Activated T-cell treated with anti-CD3 and anti-CD28 coated beads, Interleukin-2, amount 50 U/mL, for 24 hours (primary cell): ENCODE measurements around the gene APC2.
A peak's percentile ranks its signal among the peaks of the same experiment; 100 is the strongest.
"Not testable (repeated sequence)": the region's sequence is repeated elsewhere in the genome, so short reads cannot be mapped to it uniquely, and the experiment has no call there.

Source experiments
- DNase-seq: peaks from one replicate; pipeline ENCODE4 v3.0.0-alpha.2; 2020
- H3K27ac Mint-ChIP-seq: 2 replicates; pipeline ENCODE4 v1.8.0; 2020; ENCODE audit warnings: mild to moderate bottlenecking, mixed read lengths
- H3K27me3 Mint-ChIP-seq: 2 replicates; pipeline ENCODE4 v1.8.0; 2020; ENCODE audit warnings: mixed read lengths
- H3K36me3 Mint-ChIP-seq: 2 replicates; pipeline ENCODE4 v1.8.0; 2020; ENCODE audit warnings: low read depth, mixed read lengths
- H3K4me1 Mint-ChIP-seq: 2 replicates; pipeline ENCODE4 v1.8.0; 2020; ENCODE audit warnings: low read depth, mixed read lengths
- H3K4me3 Mint-ChIP-seq: 2 replicates; pipeline ENCODE4 v1.8.0; 2020; ENCODE audit warnings: mild to moderate bottlenecking, moderate library complexity, mixed read lengths
- H3K9me3 Mint-ChIP-seq: 2 replicates; pipeline ENCODE4 v1.8.0; 2020; ENCODE audit warnings: mixed read lengths

The APC2 gene

DNA sequence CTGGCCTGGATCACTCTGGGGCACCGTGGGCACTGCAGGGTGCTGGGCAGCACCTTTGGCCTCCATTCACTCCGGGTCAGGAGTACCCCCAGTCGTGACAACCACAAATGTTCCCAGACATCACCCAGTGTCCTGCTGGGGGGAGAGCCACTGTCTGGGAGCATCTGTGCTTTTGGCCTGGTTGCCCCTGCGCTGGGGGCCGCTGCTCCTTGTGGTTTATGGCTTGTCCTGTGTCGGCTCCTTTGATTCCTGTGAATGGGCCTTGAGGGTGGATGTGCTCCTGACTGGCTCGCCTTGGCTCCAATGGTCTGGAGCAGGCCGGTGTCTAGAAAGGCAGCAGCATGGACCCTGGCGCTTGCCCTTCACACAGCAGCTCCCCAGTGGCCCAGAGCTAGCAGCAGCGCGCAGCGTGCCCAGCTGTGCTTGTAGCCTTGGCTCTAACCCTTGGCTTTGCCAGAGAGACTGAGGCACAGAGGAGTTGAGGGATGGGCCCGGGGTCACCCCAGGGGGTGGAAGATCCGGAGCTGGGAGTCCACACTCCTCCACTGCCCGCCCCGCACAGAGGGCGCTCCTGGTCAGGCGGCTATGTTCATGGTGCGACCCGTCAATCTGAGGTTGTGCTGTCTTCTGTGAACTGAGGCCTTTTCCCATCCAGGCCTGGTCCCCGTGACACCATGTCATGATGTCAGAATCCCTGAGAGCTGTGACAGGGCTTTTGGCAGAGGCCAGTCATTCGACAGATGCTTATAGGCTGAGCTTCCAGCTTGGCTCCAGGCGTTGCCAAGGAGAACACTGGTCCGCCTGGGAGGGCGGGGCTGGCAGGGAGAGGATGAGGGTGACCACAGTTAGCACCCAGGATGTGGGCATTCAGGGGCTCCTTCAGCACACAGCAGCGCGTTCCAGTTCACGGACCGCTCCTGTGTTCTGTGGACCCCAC lies 38.4 kb upstream of the APC2 start:
- peaks cover 76% of the 10 kb centered on the region for H3K36me3 Mint-ChIP-seq
- DNase-seq = no peak
- no peaks in the 10 kb centered on the region for H3K27me3 Mint-ChIP-seq
- peak overlapping the region; percentile 97 for H3K27ac Mint-ChIP-seq
- no peaks in the 10 kb centered on the region for H3K9me3 Mint-ChIP-seq
- peak overlapping the region; percentile 96 for H3K4me3 Mint-ChIP-seq
- peaks cover 74% of the 10 kb centered on the region for H3K4me1 Mint-ChIP-seq

DNA sequence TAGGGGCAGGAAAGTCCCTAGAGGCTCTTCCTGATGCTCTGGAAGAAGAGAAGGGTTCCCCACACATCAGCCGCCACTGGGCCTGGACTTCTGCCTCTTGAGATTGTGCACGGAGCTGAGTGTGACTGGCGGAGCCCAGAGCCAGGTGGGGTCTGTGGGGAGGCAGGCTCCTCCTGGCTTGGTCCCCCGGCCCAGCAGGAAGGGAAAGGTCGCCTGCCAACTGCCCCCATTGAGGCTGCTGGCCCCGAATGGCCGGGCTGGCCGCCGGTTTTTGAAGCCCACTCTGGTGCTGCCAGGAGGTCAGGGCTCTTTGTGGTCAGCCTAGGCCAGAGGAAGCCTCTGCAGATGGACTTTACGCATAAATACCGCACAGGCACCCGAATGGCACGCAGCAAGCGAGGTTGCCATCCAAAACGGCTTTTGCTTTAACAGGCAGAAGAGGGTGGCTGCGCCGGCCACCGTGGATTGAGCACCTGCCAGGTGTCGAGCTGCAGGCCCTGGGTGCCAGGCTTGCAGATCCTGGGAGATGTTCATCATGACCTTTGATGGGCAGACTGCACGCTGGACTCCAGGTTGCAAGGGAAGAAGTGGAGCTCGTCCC lies 37.5 kb upstream of the APC2 start:
- Mint-ChIP-seq H3K27me3 (no peaks in the 10 kb centered on the region), H3K9me3 (no peaks in the 10 kb centered on the region), H3K4me3 (no peak overlapping the region), H3K27ac (peak overlapping the region; percentile 97), H3K4me1 (peaks cover 79% of the 10 kb centered on the region), H3K36me3 (peaks cover 85% of the 10 kb centered on the region)
- no peak for DNase-seq

DNA sequence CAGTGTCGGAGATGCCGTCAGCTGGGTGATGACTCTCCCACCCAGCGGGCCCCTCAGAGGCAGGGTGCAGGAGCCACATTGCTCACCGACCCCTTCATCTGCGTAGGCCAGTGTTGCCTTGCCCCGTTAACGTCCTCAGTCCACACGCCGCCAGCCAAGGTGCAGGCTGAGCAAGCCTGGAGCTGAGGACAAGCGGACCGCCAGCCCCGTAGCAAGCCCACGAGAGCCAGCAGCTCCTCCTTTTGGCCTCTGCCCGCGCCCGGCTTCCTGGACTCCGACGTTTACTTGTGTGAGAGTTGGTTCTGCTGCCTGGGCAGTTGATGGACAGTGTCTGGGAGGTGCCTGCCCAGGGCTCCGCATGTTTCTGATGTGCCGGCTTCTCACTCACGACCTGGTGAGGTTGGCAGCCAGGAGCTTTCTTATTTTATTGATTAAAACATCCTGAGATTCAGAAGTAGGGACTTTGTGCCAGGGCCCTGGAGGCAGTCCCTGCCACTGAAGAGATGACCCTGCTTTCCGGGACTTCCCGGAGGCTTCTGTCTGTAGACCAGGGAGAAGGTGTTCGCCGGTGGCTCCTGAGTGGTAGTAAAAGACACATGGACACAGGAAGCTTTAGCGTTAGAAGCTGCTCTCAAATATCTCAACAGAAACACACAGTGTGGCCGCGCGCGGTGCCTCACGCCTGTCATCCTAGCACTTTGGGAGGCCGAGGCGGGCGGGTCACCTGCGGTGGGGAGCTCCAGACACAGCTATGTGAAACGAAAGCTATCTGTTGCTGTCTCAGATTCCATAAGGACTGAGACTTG lies 36.7 kb upstream of the APC2 start:
- Mint-ChIP-seq H3K27me3 (no peaks in the 10 kb centered on the region), H3K4me3 (no peak overlapping the region), H3K36me3 (peaks cover 92% of the 10 kb centered on the region), H3K9me3 (no peaks in the 10 kb centered on the region), H3K27ac (peak overlapping the region; percentile 85), H3K4me1 (peaks cover 81% of the 10 kb centered on the region)
- DNase-seq = no peak

- no peak for DNase-seq
- no peaks in the 10 kb centered on the region for H3K27me3 Mint-ChIP-seq
- peak overlapping the region; percentile 34 for H3K4me3 Mint-ChIP-seq
- H3K4me1 Mint-ChIP-seq = peaks cover 58% of the 10 kb centered on the region
- H3K27ac Mint-ChIP-seq = peak overlapping the region; percentile 91
- H3K36me3 Mint-ChIP-seq = peaks cover 92% of the 10 kb centered on the region
- H3K9me3 Mint-ChIP-seq = no peaks in the 10 kb centered on the region
Observed at GRCh38 chr19:1416014-1416841, 33.7 kb upstream of the APC2 start.

DNA sequence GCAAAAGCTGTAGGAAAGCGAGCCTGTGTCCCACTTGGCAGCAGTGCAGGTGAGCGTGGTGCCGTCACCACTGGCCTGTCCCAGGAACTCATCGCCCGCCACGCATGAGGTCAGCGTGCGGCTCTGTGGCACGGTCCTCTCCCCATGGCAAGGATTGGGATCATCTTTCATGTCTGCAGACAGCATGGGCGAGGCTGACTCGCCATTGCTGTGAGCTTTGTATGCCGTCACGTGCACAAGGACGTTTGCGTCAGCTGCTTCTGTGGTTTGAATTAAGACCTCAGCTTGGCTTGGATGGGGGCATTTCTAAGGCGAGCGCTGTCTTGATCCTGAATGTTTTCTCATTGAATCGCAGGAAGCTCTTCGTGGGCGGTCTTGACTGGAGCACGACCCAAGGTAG lies 32.8 kb upstream of the APC2 start:
- Mint-ChIP-seq H3K9me3 (no peaks in the 10 kb centered on the region), H3K27ac (peak overlapping the region; percentile 91), H3K27me3 (no peaks in the 10 kb centered on the region), H3K4me1 (peaks cover 48% of the 10 kb centered on the region), H3K36me3 (peaks cover 90% of the 10 kb centered on the region), H3K4me3 (no peak overlapping the region)
- no peak for DNase-seq

GRCh38 chr19:1417681-1418495 lies 32.0 kb upstream of the APC2 start:
- Mint-ChIP-seq H3K27ac (peak overlapping the region; percentile 91), H3K27me3 (no peaks in the 10 kb centered on the region), H3K4me3 (no peak overlapping the region), H3K36me3 (peaks cover 91% of the 10 kb centered on the region), H3K4me1 (peaks cover 41% of the 10 kb centered on the region), H3K9me3 (no peaks in the 10 kb centered on the region)
- no peak for DNase-seq

- Mint-ChIP-seq H3K36me3 (peaks cover 91% of the 10 kb centered on the region), H3K9me3 (no peaks in the 10 kb centered on the region), H3K4me3 (no peak overlapping the region), H3K27ac (no peak overlapping the region), H3K4me1 (peaks cover 36% of the 10 kb centered on the region), H3K27me3 (no peaks in the 10 kb centered on the region)
- DNase-seq = no peak
Observed at GRCh38 chr19:1418496-1418775, 31.5 kb upstream of the APC2 start.

DNA sequence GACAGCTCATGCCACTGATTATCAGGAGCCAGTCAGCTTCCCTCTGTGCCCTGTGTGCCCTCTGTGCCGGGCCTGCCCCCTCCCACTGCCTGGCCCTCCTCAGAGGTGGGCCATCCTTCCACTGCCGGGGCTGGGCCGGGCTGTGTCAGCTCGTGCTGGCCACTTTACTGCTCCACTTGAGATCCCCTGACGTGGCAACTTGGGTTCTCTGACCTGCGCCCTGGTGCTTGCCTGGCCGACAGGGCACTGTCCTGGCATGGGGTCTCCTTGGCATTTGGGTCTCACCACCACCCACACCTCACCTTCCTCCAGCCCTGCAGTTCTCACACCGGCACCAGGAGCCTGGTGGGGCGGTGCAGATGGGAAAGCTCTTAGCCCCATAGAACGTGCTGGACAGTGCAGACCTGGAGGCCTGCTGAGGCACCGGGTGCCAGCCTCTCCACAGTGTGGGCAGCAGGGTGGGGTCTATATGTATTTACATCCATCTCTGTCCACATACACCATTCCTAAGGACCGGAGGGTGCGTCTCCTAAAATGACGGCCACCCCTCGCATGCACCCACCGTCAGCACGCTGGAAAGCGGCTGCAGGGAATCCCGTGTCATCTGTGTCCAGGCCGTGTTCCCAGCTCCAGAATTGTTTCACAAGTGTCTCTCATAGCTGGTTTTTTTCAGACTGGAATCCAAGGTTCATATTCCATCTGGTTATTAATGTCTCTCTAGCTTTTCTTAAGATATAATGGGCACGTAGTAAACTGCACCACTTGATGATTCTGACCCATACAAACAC lies 30.8 kb upstream of the APC2 start:
- DNase-seq = no peak
- Mint-ChIP-seq H3K27ac (peak overlapping the region; percentile 52), H3K36me3 (peaks cover 91% of the 10 kb centered on the region), H3K4me1 (peaks cover 30% of the 10 kb centered on the region), H3K27me3 (no peaks in the 10 kb centered on the region), H3K4me3 (no peak overlapping the region), H3K9me3 (no peaks in the 10 kb centered on the region)

- DNase-seq, H3K27me3 Mint-ChIP-seq, H3K9me3 Mint-ChIP-seq, H3K27ac Mint-ChIP-seq, H3K4me3 Mint-ChIP-seq: not testable (repeated sequence)
- Mint-ChIP-seq H3K4me1 (peaks cover 24% of the 10 kb centered on the region), H3K36me3 (peaks cover 93% of the 10 kb centered on the region)
Observed at GRCh38 chr19:1420085-1420484, 29.8 kb upstream of the APC2 start.

DNA sequence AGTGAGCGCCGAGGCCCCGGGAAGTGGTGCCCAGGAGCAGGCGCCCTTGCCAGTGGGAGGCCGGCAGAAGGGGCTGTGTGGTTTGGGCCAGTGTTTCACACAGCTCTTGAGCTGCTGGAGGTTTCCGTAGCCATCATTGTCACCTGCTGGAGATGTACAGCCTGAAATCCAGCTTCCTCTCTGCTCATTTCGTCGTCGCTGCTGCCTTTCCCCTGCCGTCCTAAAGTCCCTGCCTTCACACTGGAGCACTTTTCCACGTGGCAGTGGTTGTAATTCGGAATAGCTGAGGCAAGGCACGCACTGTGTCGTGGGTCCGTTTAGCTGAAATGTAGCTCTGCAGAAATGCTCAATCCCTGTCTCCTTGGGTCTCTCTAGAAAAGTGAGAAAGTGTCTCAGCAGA lies 29.3 kb upstream of the APC2 start:
- Mint-ChIP-seq H3K4me1 (peaks cover 20% of the 10 kb centered on the region), H3K36me3 (peaks cover 93% of the 10 kb centered on the region), H3K27ac (no peak overlapping the region), H3K27me3 (no peaks in the 10 kb centered on the region), H3K9me3 (no peaks in the 10 kb centered on the region), H3K4me3 (no peak overlapping the region)
- DNase-seq = no peak

- no peaks in the 10 kb centered on the region for H3K9me3 Mint-ChIP-seq
- H3K4me3 Mint-ChIP-seq = no peak overlapping the region
- peaks cover 12% of the 10 kb centered on the region for H3K4me1 Mint-ChIP-seq
- no peaks in the 10 kb centered on the region for H3K27me3 Mint-ChIP-seq
- peaks cover 93% of the 10 kb centered on the region for H3K36me3 Mint-ChIP-seq
- no peak for DNase-seq
- no peak overlapping the region for H3K27ac Mint-ChIP-seq
Observed at GRCh38 chr19:1421218-1421957, 28.5 kb upstream of the APC2 start.

DNA sequence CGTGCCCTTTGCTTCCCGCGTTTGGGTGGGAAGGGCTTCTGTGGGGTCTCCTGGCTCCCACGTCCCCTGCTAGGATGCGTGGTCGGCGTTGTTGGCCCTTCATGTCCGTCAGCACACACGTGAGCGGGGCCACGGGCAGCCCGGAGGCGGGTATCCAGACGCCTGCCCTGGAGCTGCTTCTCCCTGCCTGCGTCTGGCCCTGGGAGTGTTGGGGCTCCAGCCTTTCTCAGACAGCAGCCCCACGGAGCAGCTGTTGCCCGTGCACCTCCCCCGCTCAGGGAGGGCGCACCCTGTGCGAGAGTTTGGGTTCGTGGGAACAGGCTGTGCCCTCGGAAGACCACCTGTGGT lies 28.0 kb upstream of the APC2 start:
- H3K36me3 Mint-ChIP-seq = peaks cover 93% of the 10 kb centered on the region
- H3K27ac Mint-ChIP-seq = no peak overlapping the region
- H3K27me3 Mint-ChIP-seq = no peaks in the 10 kb centered on the region
- peaks cover 7% of the 10 kb centered on the region for H3K4me1 Mint-ChIP-seq
- H3K4me3 Mint-ChIP-seq = no peak overlapping the region
- H3K9me3 Mint-ChIP-seq = no peaks in the 10 kb centered on the region
- no peak for DNase-seq
